HG03442 (cell line): Measurements from ENCODE around the gene CCSER1.
"Not testable (repeated sequence)": the region's sequence is repeated elsewhere in the genome, so short reads cannot be mapped to it uniquely, and the experiment has no call there.

Source experiments
- ATAC-seq: cut with Tn5 transposase; IDR thresholded peaks from one replicate; pipeline ENCODE4 v1.9.1; 2021; ENCODE audit warnings: mild to moderate bottlenecking, moderate library complexity; ENCODE audit not compliant: unreplicated experiment

Gene CCSER1

DNA sequence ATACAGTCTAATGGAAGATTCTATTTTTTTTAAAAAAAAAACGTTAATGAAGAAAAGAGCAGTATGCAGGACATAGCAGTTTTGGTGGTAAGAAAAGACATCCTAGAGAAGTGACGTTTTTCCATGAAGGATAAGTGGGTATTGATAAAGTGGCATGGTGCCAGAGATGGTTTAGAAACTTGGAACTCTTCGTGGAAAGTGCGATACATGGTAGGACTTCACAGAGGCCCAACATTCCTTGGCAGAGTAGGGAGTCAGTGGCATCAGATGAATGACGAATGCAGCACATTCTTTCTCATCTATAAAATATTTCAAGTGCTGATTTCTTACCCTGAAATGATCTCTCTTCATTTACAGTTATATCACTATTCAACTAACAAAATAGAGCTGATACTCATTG, 298.7 kb downstream of the CCSER1 start:
- ATAC-seq, result no peak

DNA sequence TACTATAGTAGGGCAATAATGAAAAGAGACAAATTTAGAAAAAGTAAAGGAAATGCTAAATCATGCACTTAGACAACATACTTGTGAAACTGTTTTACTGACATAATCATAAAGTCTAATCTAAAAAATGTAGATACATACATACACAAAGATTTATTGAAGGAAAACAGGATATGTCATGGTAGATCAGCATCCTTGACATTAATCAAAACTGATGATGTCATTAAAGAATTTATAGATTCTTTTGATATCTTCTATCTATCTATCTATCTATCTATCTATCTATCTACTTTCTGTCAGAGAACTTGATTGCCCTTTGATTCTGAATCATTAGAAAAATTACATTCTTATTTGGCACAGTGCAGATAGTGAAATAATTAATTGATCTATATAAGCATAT, 311.3 kb downstream of the CCSER1 start:
- no peak for ATAC-seq

DNA sequence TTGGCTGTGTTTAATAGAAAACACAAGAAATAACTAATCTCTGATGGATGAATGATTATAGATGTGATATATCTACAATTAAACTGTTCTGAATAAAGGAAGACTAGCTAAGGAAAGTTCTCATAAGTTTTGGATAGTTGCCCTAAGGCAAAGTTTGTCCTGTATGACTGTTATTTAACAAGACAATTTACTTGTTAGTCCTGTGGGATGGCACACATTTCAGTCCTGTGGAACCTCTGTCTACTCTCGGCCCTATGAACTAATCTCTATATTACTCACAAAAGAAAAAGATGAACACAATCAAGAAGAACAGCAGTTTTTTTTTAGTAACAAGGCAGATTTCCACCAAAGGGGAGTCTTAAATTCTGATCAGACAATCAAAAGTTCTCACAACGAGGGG, 314.6 kb downstream of the CCSER1 start:
- no peak for ATAC-seq

DNA sequence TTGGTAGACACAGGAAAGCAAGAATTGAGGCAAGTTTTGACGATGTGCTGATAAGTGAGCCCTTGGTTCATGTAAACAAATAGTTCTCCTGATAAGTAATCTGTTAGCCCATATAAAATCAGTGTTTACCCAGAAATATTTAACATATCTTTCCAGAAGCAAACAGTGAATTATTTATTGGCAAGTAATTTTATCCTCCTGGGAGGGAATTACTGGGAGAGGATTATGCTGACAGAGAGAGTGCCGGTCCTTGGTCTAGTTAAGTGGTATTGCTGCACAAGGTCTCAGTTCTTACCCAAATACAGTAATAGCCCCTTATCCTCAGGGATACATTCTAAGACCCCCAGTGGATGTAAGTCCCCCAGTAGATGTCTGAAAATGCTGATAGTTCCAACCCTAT, 315.4 kb downstream of the CCSER1 start:
- no peak for ATAC-seq

DNA sequence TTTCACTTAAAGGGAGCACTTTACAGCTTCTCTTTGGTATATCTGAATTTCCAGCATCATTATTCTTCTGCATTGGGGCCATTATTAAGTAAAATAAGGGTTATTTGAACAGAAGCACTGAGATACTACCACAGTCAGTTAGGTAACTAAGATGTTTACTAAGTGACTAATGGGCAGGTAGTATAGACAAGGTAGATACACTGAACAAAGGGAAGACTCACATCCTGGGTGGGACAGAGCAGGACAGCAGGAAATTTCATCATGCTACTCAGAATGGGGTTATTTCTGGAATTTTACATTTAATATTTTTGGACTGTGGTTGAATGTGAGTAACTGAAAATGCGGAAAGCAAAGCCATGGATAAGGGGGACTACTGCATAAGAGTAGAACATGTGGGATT, 316.0 kb downstream of the CCSER1 start:
- ATAC-seq, result no peak

DNA sequence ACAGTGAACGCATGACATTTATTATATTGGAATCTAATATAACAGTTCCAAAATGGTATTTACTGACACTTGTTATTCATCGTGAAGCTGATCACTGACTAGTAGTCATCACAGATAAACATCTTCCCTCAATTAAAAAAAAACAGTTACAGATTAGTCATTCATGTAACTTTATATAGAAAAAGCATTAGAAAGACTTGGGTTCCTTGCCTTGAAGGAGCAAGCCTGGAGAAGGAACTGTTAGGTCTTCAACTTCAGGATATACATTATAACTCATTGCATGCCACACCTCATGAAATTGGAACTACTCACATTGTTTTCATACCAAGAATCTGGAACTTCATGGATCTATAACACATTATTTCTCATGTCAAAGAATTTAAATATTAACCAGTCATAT, 317.7 kb downstream of the CCSER1 start:
- ATAC-seq, result no peak

DNA sequence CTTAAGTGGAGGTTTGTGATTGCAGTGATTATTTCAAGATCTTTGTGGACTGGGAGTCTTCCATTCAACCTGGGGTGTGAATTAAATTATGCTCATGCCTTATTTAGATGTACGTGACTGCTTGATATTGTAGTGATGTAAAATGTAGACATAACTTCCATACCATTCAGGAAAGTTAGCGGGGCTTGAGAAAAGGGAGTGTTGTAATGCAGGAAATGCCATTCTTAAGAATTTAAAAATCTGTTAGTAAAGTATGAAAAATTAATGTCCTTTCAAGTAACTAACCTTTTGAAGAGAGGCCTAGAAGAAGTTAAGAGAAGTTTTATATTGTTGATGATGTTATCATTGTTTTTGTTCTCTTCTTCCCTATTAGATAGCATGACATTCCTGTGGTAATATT, 318.2 kb downstream of the CCSER1 start:
- no peak for ATAC-seq

DNA sequence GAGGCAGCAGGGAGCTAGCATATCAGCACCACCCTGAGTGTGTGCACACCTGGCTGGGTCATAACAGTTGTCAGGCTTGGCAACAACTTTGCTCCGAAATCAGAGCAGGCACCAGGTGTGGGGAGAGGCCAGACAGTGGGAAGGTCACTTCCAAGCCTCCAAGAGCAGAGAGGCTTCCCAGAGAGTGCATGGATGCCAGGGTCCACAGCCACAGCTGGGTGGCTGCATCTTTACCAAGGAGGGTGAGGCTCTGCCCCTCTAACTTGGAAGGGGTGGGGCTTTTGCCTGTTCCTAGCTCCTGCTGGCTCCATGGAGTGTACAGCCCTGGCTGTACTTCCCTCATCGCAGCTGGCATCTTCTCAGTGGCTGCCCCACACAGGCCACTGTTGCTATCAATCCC, 322.4 kb downstream of the CCSER1 start:
- ATAC-seq, result no peak

DNA sequence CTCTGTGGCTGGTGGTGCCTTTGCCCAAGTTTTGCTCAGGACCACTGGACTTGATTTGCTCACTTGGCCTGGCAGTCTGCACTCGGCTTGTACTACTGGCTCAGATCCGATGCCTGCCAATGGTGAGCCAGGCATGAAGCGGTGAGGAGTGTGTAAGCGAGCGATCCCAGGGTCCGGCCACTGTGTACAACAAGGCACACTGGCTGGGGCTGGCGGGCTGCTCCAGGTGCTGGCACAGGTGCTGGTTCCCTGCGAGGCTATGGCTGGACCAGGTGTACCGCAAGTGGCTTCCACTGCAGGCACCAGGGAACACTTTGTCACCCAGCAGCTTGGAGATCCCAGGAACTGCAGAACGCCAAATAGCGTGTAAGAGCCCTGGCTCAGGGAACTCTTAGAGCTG, 329.7 kb downstream of the CCSER1 start:
- no peak for ATAC-seq

DNA sequence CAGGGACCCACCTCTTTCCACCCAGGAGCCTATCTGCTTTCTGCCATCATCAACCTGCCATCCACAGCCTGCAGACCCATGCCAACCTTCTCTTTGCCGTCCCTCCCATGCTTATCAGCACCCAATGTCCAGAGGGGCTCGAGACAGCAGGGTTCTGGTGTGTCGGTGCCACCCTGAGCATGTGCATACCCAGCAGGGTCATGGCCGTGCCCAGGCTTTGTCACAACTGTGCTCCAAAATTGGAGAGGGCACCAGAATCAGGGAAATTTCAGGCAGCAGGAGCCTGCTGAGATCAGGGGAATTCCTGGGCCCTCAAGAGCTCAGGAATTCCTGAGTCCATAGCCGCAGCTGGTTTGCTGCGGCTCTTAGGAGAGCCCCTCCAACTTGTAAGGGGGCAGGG, 330.6 kb downstream of the CCSER1 start:
- ATAC-seq, result no peak

DNA sequence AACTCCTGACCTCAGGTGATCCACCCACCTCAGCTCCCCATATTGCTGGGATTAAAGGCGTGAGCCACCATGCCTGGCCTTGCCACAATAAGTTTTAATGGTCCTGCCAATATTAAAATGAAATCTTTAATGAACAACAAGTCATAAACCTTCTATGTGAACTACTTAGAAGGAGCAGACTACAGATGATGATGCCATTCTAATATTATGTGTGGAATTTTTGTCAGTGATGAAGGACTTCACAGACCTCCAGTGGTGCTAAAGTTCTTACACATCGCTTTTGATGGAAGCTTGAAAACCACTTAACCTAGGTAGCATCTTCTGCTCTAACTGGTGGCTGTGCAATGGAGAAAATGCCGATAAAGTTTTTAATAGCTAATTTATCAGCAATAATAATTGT, 331.4 kb downstream of the CCSER1 start:
- no peak for ATAC-seq

DNA sequence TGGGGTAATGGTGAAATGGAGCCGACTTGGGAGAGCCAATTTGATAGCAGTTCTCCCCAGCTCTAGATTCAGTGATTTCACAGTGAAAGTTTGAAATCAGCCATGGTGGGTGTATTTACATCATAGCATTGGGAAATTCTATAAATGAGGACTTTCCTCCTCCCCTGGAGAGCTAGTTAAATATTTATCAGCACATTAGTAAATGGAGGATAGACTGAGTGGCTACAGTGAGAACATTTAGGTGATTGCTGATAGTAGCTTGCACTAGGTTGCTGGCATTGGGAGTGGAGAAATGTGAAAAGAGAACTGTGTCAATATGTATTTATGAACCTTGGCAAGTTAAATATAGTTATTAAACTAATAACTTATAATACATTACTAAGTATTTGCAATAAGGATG, 347.3 kb downstream of the CCSER1 start:
- ATAC-seq, result no peak

DNA sequence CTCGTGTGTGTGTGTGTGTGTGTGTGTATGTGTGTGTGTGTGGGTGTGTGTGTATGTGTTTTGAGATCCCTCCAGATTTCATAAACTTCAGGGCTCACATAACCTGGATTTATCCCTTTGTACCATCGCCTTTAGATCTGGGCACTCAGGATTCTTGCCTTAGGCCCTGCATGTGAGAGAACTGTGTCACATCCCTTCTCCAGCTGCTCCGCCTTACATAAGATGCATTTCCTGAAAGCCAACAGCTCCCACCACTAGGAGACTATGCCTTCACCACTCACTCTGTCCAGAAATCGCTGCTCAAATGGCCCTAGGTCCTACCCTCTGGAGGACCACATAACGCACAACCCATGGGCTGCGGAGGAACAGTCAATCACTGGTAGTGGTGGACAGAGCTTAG, 348.8 kb downstream of the CCSER1 start:
- no peak for ATAC-seq

DNA sequence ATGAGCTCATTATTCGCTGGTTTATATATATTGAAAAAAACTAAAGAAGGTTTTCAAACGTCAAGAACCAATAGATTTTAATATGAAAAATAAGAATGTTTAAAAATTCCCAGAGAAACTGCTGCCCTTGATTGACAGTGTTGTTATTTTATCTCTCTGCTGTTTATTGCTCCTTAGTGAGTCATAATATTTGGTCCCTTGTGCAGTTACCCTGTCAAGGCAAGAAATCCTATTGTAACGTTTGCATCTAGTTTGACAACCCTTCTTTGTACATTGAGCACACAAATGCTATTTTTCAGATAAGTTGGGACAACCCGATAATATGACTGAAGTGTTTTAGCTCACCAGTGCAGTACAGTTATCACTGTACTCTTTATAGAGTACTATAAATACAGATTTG, 349.4 kb downstream of the CCSER1 start:
- ATAC-seq, result no peak

DNA sequence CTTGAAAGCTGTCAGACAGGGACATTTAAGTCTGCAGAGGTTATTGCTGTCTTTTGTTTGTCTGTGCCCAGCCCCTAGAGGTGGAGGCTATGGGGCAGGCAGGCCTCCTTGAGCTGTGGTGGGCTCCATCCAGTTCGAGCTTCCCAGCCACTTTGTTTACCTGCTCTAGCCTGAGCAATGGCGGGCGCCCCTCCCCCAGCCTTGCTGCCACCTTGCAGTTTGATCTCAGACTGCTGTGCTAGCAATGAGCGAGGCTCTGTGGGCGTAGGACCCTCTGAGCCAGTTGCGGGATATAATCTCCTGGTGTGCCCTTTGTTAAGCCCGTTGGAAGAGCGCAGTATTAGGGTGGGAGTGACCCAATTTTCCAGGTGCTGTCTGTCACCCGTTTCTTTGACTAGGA, 357.7 kb downstream of the CCSER1 start:
- ATAC-seq, result not testable (repeated sequence)

DNA sequence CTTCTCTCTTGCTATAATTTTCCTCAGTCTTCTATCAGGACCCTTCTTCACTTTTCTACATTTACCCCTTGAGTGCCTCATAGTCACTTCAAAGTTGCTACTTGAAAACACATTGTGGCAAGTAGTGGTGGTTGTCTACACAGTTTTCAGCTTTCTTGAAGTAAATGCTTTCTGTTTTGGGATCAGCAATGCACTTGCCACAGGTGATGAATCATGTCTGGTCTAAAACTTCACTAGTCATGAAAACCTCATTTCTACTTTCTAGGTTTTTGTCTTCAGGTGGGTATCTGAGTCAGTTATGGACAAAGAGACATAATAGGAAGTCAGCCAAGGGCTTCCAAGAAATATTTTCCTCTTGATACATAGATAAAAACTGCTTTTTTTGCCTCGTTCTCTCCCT, 359.2 kb downstream of the CCSER1 start:
- no peak for ATAC-seq

DNA sequence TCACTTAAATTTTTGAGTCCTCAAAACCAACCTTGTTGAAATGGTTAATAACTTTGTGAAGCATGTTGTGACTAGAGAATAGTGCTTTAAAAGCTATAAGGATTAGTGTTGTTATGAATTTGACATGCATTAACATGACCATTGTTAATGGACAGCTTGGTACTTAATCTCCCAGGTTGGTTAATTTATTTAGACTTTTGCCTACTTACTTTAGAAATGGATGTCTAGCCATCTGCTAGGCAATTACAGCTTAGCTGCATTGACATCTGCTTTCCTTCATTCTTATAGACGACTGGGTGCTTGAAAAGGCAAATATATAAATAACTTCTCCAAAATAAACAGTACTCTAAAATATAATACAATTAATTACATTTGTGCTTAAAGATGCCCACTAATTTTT, 368.0 kb downstream of the CCSER1 start:
- ATAC-seq, result no peak

DNA sequence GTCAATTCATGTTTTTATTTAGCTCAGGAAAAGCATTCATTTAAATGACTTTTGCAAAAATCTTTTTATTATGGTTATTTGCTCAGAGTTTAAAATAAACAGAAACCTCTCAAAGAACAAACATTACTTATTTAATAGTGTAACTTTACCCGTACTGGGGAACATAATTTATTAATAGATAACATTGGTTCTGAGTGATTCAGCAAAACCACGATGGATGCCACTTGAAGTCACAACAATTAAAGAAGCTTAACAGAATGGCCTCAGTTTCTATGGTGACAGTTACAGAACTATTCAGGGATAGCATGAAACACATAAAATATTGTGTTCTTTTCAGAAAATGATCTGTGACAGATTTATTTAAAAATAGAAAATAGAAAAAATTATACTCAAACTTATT, 368.7 kb downstream of the CCSER1 start:
- no peak for ATAC-seq

DNA sequence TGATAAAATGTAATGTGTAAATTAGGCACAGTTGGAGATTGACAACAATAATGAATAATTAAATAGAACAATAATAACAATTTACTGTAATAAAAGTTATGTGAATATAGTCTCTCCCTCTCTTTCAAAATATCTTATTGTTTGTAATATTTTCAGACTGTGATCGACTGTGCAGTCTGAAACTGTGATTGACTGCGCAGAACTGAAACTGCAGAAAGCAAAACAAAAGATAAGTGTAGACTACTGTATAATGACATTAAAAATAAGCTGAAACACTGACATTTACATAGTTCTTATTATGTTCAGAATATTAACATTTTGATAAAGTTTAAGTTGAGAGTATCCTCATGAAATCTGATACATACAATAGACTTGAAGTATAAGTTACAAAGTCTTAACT, 371.0 kb downstream of the CCSER1 start:
- ATAC-seq, result no peak

DNA sequence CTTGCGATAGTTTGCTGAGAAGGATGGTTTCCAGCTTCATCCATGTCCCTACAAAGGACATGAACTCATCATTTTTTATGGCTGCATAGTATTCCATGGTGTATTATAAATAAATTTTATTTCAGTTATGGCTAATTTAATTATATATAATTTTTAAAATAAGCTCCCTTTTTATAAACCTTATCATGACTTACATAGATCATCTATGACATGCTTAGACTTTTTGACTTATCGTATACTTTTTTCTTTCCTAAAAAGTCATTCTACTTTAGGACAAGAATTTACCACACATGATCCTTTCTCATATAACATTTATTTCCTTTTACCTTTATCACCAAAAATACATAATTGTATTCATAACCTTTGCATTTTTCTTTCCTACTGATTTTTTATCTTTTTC, 376.5 kb downstream of the CCSER1 start:
- no peak for ATAC-seq

DNA sequence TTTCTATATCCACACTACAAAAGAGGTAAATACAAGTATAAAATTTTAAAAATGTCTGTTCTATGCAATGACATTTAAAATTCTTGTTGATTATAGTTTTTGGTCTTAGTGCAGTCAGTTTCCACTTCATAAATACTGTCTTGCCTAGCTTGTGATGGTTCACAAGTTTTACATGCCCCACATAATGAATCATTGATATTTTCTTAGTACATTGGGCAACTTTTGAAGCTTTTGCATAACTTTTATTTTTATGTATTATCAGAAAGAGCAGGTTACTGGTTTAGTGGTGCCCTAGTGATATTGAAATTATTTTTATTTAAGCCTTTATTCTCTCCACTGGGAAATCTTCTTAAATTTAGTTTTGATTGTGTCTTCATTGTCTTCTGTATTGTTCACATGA, 388.0 kb downstream of the CCSER1 start:
- no peak for ATAC-seq

DNA sequence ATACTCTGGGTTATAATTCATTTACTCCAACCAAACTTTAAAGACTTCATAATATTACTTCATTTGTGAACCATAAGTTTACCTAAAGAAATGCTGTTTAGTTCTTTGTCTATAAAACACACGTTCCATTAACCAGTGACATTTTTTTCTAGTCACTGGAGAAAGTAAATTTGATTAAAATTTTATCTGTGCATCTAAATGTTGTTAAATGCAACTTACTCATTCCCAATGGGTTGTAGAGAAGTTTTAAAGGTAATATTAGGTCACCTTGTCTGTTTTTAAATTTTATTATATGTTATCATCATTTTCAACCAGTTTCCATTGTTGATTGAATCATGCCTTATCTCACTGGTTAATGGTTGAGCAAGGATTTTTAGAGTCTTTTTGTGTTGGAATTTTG, 401.4 kb downstream of the CCSER1 start:
- ATAC-seq, result no peak

DNA sequence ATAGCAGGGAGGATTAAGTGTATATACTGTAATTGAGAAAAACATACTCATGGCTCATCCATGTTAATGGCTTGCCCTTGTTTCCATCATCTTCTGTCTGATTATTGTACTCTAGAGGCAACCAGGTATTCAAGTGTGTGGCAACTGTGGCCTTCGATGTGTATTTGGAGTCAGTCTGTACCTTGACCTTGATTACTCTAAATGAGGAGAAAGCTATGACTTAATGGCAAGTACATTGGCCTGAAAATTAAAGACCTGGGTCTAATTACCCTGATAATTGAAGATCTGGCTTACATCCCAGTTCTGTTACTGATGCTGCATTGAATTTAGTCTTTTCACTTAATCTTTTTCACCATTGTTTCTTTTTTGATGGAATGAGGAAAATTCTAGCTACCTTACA, 409.2 kb downstream of the CCSER1 start:
- ATAC-seq, result no peak

DNA sequence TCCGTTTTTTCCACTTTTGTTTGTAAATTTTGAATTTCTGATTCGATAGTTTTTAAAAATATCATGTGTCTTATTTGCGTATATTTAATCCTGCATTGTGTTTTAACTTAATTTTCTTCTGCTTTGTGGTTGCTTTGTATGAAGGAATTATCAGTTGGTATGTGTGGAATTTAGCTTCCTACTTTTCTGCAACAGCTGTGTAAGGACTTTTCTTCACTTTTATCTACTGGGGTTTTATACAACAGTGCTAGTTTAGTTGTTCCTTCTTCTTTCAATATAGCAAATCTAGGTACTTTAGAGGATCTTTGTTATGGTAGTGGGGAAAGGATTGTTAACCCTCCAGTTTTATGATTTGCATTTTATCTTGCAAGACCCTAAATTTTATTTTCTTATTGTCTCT, 410.3 kb downstream of the CCSER1 start:
- ATAC-seq, result no peak
